ENCODE measurements around the gene WDR26.

WDR26 gene

GRCh38 chr1:224456637-224456953 lies 22.0 kb upstream of the WDR26 start:
- Histone ChIP-seq H3K27ac (ENCODE audit: low read length) (peak overlapping the region; percentile 71), H3K27me3 (ENCODE audit: low read depth, low read length) (no peaks in the 10 kb centered on the region), H3K9me3 (ENCODE audit: control insufficient read depth in 1 of 2, low read length in 2 of 2) (no peaks in the 10 kb centered on the region), H3K4me3 (ENCODE audit: low read depth in 1 of 2, low read length in 2 of 2) (no peak overlapping the region), H3K36me3 (ENCODE audit: control insufficient read depth in 1 of 2, insufficient read depth in 2 of 2, low read length in 2 of 2) (no peaks in the 10 kb centered on the region), H3K4me1 (ENCODE audit: control insufficient read depth in 1 of 2, insufficient read depth in 2 of 2, low read length in 2 of 2) (peaks cover 9 to 29% of the 10 kb centered on the region in 2 donors)

- Histone ChIP-seq H3K9me3 (ENCODE audit: control insufficient read depth in 1 of 2, low read length in 2 of 2) (no peaks in the 10 kb centered on the region), H3K4me3 (ENCODE audit: low read depth in 1 of 2, low read length in 2 of 2) (no peak overlapping the region), H3K27me3 (ENCODE audit: low read depth, low read length) (no peaks in the 10 kb centered on the region), H3K27ac (ENCODE audit: low read length) (no peak overlapping the region), H3K36me3 (ENCODE audit: control insufficient read depth in 1 of 2, insufficient read depth in 2 of 2, low read length in 2 of 2) (no peaks in the 10 kb centered on the region), H3K4me1 (ENCODE audit: control insufficient read depth in 1 of 2, insufficient read depth in 2 of 2, low read length in 2 of 2) (peaks cover 9 to 26% of the 10 kb centered on the region in 2 donors)
These were observed 19.9 kb upstream of the WDR26 start for GRCh38 chr1:224454402-224455055.

GRCh38 chr1:224450561-224451350 lies 16.2 kb upstream of the WDR26 start:
- Histone ChIP-seq H3K36me3 (ENCODE audit: control insufficient read depth in 1 of 2, insufficient read depth in 2 of 2, low read length in 2 of 2) (no peaks in the 10 kb centered on the region), H3K9me3 (ENCODE audit: control insufficient read depth in 1 of 2, low read length in 2 of 2) (no peaks in the 10 kb centered on the region), H3K27me3 (ENCODE audit: low read depth, low read length) (no peaks in the 10 kb centered on the region), H3K27ac (ENCODE audit: low read length) (no peak overlapping the region), H3K4me3 (ENCODE audit: low read depth in 1 of 2, low read length in 2 of 2) (no peak overlapping the region), H3K4me1 (ENCODE audit: control insufficient read depth in 1 of 2, insufficient read depth in 2 of 2, low read length in 2 of 2) (peaks cover 0 to 13% of the 10 kb centered on the region in 2 donors)

- Histone ChIP-seq H3K36me3 (ENCODE audit: control insufficient read depth in 1 of 2, insufficient read depth in 2 of 2, low read length in 2 of 2) (no peaks in the 10 kb centered on the region), H3K4me3 (ENCODE audit: low read depth in 1 of 2, low read length in 2 of 2) (no peak overlapping the region), H3K9me3 (ENCODE audit: control insufficient read depth in 1 of 2, low read length in 2 of 2) (no peaks in the 10 kb centered on the region), H3K4me1 (ENCODE audit: control insufficient read depth in 1 of 2, insufficient read depth in 2 of 2, low read length in 2 of 2) (peaks cover 0 to 13% of the 10 kb centered on the region in 2 donors), H3K27me3 (ENCODE audit: low read depth, low read length) (no peaks in the 10 kb centered on the region), H3K27ac (ENCODE audit: low read length) (no peak overlapping the region)
These were observed 15.6 kb upstream of the WDR26 start for GRCh38 chr1:224450159-224450558.

- Histone ChIP-seq H3K9me3 (ENCODE audit: control insufficient read depth in 1 of 2, low read length in 2 of 2) (no peaks in the 10 kb centered on the region), H3K27me3 (ENCODE audit: low read depth, low read length) (no peaks in the 10 kb centered on the region), H3K4me1 (ENCODE audit: control insufficient read depth in 1 of 2, insufficient read depth in 2 of 2, low read length in 2 of 2) (peaks cover 0 to 7% of the 10 kb centered on the region in 2 donors), H3K27ac (ENCODE audit: low read length) (no peak overlapping the region), H3K4me3 (ENCODE audit: low read depth in 1 of 2, low read length in 2 of 2) (no peak overlapping the region), H3K36me3 (ENCODE audit: control insufficient read depth in 1 of 2, insufficient read depth in 2 of 2, low read length in 2 of 2) (no peaks in the 10 kb centered on the region)
These were observed 13.9 kb upstream of the WDR26 start for GRCh38 chr1:224448453-224449017.

GRCh38 chr1:224447971-224448370 lies 13.4 kb upstream of the WDR26 start:
- H3K4me1 ChIP-seq (ENCODE audit: control insufficient read depth in 1 of 2, insufficient read depth in 2 of 2, low read length in 2 of 2) = peaks cover 0 to 7% of the 10 kb centered on the region in 2 donors
- no peaks in the 10 kb centered on the region for H3K36me3 ChIP-seq (ENCODE audit: control insufficient read depth in 1 of 2, insufficient read depth in 2 of 2, low read length in 2 of 2)
- no peak overlapping the region for H3K27ac ChIP-seq (ENCODE audit: low read length)
- no peaks in the 10 kb centered on the region for H3K27me3 ChIP-seq (ENCODE audit: low read depth, low read length)
- no peak overlapping the region for H3K4me3 ChIP-seq (ENCODE audit: low read depth in 1 of 2, low read length in 2 of 2)
- H3K9me3 ChIP-seq (ENCODE audit: control insufficient read depth in 1 of 2, low read length in 2 of 2) = no peaks in the 10 kb centered on the region

GRCh38 chr1:224447251-224447650 lies 12.7 kb upstream of the WDR26 start:
- Histone ChIP-seq H3K27ac (ENCODE audit: low read length) (no peak overlapping the region), H3K4me3 (ENCODE audit: low read depth in 1 of 2, low read length in 2 of 2) (no peak overlapping the region), H3K4me1 (ENCODE audit: control insufficient read depth in 1 of 2, insufficient read depth in 2 of 2, low read length in 2 of 2) (peaks cover 0 to 7% of the 10 kb centered on the region in 2 donors), H3K9me3 (ENCODE audit: control insufficient read depth in 1 of 2, low read length in 2 of 2) (no peaks in the 10 kb centered on the region), H3K36me3 (ENCODE audit: control insufficient read depth in 1 of 2, insufficient read depth in 2 of 2, low read length in 2 of 2) (peaks cover 0 to 4% of the 10 kb centered on the region in 2 donors), H3K27me3 (ENCODE audit: low read depth, low read length) (no peaks in the 10 kb centered on the region)

- Histone ChIP-seq H3K36me3 (ENCODE audit: control insufficient read depth in 1 of 2, insufficient read depth in 2 of 2, low read length in 2 of 2) (peaks cover 4 to 6% of the 10 kb centered on the region in 2 donors), H3K9me3 (ENCODE audit: control insufficient read depth in 1 of 2, low read length in 2 of 2) (no peaks in the 10 kb centered on the region), H3K4me3 (ENCODE audit: low read depth in 1 of 2, low read length in 2 of 2) (no peak overlapping the region), H3K4me1 (ENCODE audit: control insufficient read depth in 1 of 2, insufficient read depth in 2 of 2, low read length in 2 of 2) (peaks cover 9 to 12% of the 10 kb centered on the region in 2 donors), H3K27ac (ENCODE audit: low read length) (no peak overlapping the region), H3K27me3 (ENCODE audit: low read depth, low read length) (no peaks in the 10 kb centered on the region)
These were observed 4.4 kb upstream of the WDR26 start for GRCh38 chr1:224438989-224439388.

- Histone ChIP-seq H3K9me3 (ENCODE audit: control insufficient read depth in 1 of 2, low read length in 2 of 2) (no peaks in the 10 kb centered on the region), H3K4me3 (ENCODE audit: low read depth in 1 of 2, low read length in 2 of 2) (peak overlapping the region; percentile 69 to 85), H3K36me3 (ENCODE audit: control insufficient read depth in 1 of 2, insufficient read depth in 2 of 2, low read length in 2 of 2) (peaks cover 0 to 4% of the 10 kb centered on the region in 2 donors), H3K27ac (ENCODE audit: low read length) (peak overlapping the region; percentile 81), H3K4me1 (ENCODE audit: control insufficient read depth in 1 of 2, insufficient read depth in 2 of 2, low read length in 2 of 2) (peaks cover 9 to 25% of the 10 kb centered on the region in 2 donors), H3K27me3 (ENCODE audit: low read depth, low read length) (no peaks in the 10 kb centered on the region)
These were observed 1.4 kb upstream of the WDR26 start for GRCh38 chr1:224435999-224436398.

- Histone ChIP-seq H3K36me3 (ENCODE audit: control insufficient read depth in 1 of 2, insufficient read depth in 2 of 2, low read length in 2 of 2) (peaks cover 0 to 2% of the 10 kb centered on the region in 2 donors), H3K27ac (ENCODE audit: low read length) (peak overlapping the region; percentile 81), H3K4me3 (ENCODE audit: low read depth in 1 of 2, low read length in 2 of 2) (peak overlapping the region; percentile 69 to 85), H3K27me3 (ENCODE audit: low read depth, low read length) (no peaks in the 10 kb centered on the region), H3K4me1 (ENCODE audit: control insufficient read depth in 1 of 2, insufficient read depth in 2 of 2, low read length in 2 of 2) (peaks cover 12 to 32% of the 10 kb centered on the region in 2 donors), H3K9me3 (ENCODE audit: control insufficient read depth in 1 of 2, low read length in 2 of 2) (no peaks in the 10 kb centered on the region)
These were observed 744 bp upstream of the WDR26 start for GRCh38 chr1:224435318-224435763.
